ENCODE results near the gene CXCR2. TPM values are rescaled to one million over a fixed set of nuclear protein-coding genes. Genes with fewer than 3 reads are reported as not detected.
"Not testable (repeated sequence)": the region's sequence is repeated elsewhere in the genome, so short reads cannot be mapped to it uniquely, and the experiment has no call there.

Gene CXCR2
- total and polyA plus RNA-seq, 12 donors: 0.10 to 2.2 (median 0.38) TPM; not detected in 3

DNA sequence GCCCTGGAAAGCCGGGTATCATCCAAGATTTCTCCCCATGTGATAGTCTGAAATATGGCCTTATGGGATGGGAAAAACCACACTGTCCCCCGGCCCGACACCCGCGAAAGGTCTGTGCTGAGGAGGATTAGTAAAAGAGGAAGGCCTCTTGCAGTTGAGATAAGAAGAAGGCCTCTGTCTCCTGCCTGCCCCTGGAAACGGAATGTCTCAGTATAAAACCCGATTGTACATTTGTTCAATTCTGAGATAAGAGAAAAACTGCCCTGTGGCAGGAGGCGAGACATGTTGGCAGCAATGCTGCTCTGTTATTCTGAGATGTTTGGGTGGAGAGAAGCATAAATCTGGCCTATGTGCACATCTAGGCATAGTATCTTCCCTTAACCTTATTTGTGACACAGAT lies 30.0 kb upstream of the CXCR2 start:
- intact Hi-C loops (cut with DNase I): no loop called here
- 62 to 78% (median 69%) methylated on average over 8 of the region's 8 CpGs for whole genome bisulfite sequencing, 4 donors
- no peaks in the 10 kb centered on the region for H3K9me3 ChIP-seq (replicated peaks in 1 of 3)
- no peak overlapping the region for H3K4me3 ChIP-seq
- no peaks in the 10 kb centered on the region for H3K27me3 ChIP-seq
- no peak for DNase-seq
- TF ChIP-seq POLR2A (IDR thresholded peaks at IDR 0.05): no peak
- TF ChIP-seq, protein P1, sequence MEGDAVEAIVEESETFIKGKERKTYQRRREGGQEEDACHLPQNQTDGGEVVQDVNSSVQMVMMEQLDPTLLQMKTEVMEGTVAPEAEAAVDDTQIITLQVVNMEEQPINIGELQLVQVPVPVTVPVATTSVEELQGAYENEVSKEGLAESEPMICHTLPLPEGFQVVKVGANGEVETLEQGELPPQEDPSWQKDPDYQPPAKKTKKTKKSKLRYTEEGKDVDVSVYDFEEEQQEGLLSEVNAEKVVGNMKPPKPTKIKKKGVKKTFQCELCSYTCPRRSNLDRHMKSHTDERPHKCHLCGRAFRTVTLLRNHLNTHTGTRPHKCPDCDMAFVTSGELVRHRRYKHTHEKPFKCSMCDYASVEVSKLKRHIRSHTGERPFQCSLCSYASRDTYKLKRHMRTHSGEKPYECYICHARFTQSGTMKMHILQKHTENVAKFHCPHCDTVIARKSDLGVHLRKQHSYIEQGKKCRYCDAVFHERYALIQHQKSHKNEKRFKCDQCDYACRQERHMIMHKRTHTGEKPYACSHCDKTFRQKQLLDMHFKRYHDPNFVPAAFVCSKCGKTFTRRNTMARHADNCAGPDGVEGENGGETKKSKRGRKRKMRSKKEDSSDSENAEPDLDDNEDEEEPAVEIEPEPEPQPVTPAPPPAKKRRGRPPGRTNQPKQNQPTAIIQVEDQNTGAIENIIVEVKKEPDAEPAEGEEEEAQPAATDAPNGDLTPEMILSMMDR (IDR thresholded peaks at IDR 0.05): no peak
- no peak overlapping the region for H3K27ac ChIP-seq
- H3K36me3 ChIP-seq (replicated peaks in 1 of 2): no peaks in the 10 kb centered on the region
- no peaks in the 10 kb centered on the region for H3K4me1 ChIP-seq (replicated peaks in 1 of 2)

DNA sequence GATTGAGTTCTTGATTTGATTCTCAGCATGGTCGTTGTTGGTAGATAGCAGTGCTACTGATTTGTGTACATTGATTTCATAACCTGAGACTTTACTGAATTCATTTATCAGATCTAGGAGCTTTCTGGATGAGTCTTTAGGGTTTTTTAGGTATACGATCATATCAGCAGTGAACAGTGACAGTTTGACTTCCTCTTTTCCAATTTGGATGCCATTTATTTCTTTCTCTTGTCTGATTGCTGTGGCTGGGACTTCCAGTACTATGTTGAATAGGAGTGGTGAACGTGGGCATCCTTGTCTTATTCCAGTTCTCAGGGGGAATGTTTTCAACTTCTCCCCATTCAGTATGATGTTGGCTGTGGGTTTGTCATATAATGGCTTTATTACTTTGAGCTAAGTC lies 27.9 kb upstream of the CXCR2 start:
- Histone ChIP-seq H3K27ac (no peak overlapping the region), H3K9me3 (replicated peaks in 1 of 3) (no peaks in the 10 kb centered on the region), H3K4me3 (no peak overlapping the region), H3K27me3 (no peaks in the 10 kb centered on the region), H3K36me3 (replicated peaks in 1 of 2) (no peaks in the 10 kb centered on the region), H3K4me1 (replicated peaks in 1 of 2) (no peaks in the 10 kb centered on the region)
- no peak for TF ChIP-seq POLR2A (IDR thresholded peaks at IDR 0.05)
- TF ChIP-seq, protein P1 (IDR thresholded peaks at IDR 0.05): no peak
- WGBS, 4 donors: 72 to 83% (median 76%) methylated on average over 3 of the region's 3 CpGs
- intact Hi-C loops (cut with DNase I): no loop called here
- DNase-seq: no peak

DNA sequence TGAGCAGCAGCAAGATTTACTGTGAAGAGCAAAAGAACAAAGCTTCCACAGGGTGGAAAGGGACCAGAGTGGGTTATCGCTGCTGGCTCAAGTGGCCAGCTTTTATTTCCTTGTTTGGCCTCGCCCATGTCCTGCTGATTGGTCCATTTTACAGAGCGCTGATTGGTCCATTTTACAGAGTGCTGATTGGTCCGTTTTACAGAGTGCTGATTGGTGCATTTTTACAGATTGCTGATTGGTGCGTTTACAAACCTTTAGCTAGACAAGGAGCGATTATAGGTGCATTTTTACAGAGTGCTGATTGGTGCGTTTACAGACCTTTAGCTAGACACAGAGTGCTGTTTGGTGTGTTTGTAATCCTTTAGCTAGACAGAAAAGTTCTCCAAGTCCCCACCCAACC lies 17.0 kb upstream of the CXCR2 start:
- H3K27ac ChIP-seq; H3K36me3 ChIP-seq (replicated peaks in 1 of 2); H3K4me1 ChIP-seq (replicated peaks in 1 of 2); H3K27me3 ChIP-seq; H3K9me3 ChIP-seq (replicated peaks in 1 of 3); intact Hi-C loops (cut with DNase I); DNase-seq; H3K4me3 ChIP-seq: not testable (repeated sequence)
- 74 to 84% (median 79%) methylated on average over 7 of the region's 7 CpGs for WGBS, 4 donors

DNA sequence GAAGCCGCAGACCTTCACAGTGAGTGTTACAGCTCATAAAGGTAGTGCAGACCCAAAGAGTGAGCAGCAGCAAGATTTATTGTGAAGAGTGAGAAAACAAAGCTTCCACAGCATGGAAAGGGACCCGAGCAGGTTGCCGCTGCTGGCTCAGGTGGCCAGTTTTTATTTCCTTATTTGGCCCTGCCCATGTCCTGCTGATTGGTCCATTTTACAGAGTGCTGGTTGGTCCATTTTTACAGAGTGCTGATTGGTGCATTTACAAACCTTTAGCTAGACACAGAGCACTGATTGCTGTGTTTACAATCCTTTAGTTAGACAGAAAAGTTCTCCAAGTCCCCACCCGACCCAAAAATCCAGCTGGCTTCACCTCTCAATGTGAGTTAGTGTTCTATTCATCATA lies 4.0 kb upstream of the CXCR2 start:
- H3K9me3 ChIP-seq (replicated peaks in 1 of 3); intact Hi-C loops (cut with DNase I); H3K36me3 ChIP-seq (replicated peaks in 1 of 2); H3K4me3 ChIP-seq; DNase-seq; H3K27ac ChIP-seq; H3K4me1 ChIP-seq (replicated peaks in 1 of 2); H3K27me3 ChIP-seq: not testable (repeated sequence)
- 72 to 90% (median 77%) methylated on average over 4 of the region's 4 CpGs for WGBS, 4 donors

DNA sequence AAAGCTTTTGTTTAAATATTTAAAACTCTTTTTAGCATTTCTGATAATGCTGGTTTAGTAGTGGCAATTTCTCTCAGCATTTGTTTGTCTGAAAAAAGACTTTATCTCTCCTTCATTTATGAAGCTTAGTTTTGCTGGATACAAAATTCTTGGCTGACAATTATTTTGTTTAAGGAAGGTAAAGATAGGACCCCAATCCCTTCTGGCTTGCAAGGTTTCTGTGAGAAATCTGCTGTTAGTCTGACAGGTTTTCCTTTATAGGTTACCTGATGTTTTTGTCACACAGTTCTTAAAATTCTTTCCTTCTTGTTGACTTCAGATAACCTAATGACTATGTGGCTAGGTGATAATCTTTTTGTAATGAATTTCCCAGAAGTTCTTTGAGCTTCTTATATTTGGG lies 3.5 kb upstream of the CXCR2 start:
- H3K27me3 ChIP-seq; H3K4me1 ChIP-seq (replicated peaks in 1 of 2); intact Hi-C loops (cut with DNase I); H3K36me3 ChIP-seq (replicated peaks in 1 of 2); H3K9me3 ChIP-seq (replicated peaks in 1 of 3); DNase-seq; H3K4me3 ChIP-seq; H3K27ac ChIP-seq: not testable (repeated sequence)

DNA sequence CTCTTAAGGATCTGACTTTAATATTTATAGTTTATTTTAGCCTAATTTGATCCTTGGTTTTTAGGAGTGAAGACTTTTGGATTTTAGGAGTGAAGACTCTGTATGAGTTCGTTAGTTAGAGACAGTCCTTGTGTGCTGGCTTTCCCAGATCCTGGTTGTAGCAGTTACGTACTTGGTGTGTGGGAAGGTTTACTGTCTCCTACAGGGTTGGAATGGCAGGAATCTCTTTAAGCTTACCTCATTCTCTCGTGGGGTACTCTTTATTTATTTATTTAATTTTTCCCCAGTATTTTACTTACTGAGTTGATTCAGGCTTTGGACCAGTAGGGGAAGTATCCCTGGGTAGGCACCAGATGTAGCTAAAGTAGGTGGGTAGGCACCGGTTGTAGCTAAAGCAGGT lies 1.8 kb upstream of the CXCR2 start:
- Histone ChIP-seq H3K9me3 (replicated peaks in 1 of 3) (peaks cover 0 to 3% (median 0%) of the 10 kb centered on the region in 3 donors), H3K27me3 (no peaks in the 10 kb centered on the region), H3K36me3 (replicated peaks in 1 of 2) (no peaks in the 10 kb centered on the region), H3K4me3 (no peak overlapping the region), H3K27ac (no peak overlapping the region), H3K4me1 (replicated peaks in 1 of 2) (no peaks in the 10 kb centered on the region)
- TF ChIP-seq POLR2A (IDR thresholded peaks at IDR 0.05): no peak
- TF ChIP-seq, protein P1 (IDR thresholded peaks at IDR 0.05): no peak
- 76 to 83% (median 78%) methylated on average over 4 of the region's 4 CpGs for WGBS, 4 donors
- no peak for DNase-seq
- intact Hi-C loops (cut with DNase I): no loop called here

Measured in adrenal gland (tissue), 12 donors.